ENCODE measurements around the gene SH2B3.

The SH2B3 gene

GRCh38 chr12:111445726-111446581 lies 40.2 kb downstream of the SH2B3 start:
- Histone ChIP-seq H3K36me3 (ENCODE audit: control insufficient read depth, insufficient read depth, low read length) (peaks cover 26% of the 10 kb centered on the region), H3K4me3 (ENCODE audit: low read length) (no peak overlapping the region), H3K27me3 (ENCODE audit: control insufficient read depth, insufficient read depth, low read length) (no peaks in the 10 kb centered on the region), H3K4me1 (ENCODE audit: control insufficient read depth, insufficient read depth, low read length) (peaks cover 22% of the 10 kb centered on the region), H3K9me3 (ENCODE audit: control insufficient read depth, low read length) (no peaks in the 10 kb centered on the region), H3K9ac (ENCODE audit: low read length) (no peak overlapping the region)

DNA sequence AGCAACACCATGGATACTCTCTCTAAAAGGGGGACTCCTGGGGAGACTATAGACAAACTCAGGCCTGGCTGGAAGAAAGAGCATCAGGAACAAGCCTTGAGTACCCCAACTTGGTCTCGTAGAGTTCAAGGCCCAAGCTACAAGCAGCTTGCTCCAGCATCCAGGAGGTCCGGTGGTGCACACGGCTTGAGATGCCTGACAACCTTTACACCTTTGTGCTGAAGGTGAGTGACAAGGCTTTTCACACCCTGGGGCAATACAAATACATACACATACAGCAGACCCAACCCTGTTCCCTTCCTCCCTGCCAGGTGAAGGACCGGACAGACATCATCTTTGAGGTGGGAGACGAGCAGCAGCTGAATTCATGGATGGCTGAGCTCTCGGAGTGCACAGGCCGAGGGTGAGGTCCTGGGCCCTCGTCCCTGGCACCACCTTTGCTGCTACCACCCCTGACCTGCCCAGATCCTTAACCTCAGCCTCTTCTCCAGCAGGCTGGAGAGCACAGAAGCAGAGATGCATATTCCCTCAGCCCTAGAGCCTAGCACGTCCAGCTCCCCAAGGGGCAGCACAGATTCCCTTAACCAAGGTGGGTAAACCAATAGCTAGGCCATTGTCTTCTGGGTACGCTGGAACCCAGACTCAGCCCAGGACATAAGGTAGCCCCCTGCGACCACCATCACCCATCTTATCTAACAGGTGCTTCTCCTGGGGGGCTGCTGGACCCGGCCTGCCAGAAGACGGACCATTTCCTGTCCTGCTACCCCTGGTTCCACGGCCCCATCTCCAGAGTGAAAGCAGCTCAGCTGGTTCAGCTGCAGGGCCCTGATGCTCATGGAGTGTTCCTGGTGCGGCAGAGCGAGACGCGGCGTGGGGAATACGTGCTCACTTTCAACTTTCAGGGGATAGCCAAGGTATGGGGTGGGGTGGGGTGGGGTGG lies 41.2 kb downstream of the SH2B3 start:
- Histone ChIP-seq H3K4me1 (ENCODE audit: control insufficient read depth, insufficient read depth, low read length) (peaks cover 22% of the 10 kb centered on the region), H3K36me3 (ENCODE audit: control insufficient read depth, insufficient read depth, low read length) (peaks cover 26% of the 10 kb centered on the region), H3K9ac (ENCODE audit: low read length) (no peak overlapping the region), H3K27me3 (ENCODE audit: control insufficient read depth, insufficient read depth, low read length) (no peaks in the 10 kb centered on the region), H3K9me3 (ENCODE audit: control insufficient read depth, low read length) (no peaks in the 10 kb centered on the region), H3K4me3 (ENCODE audit: low read length) (no peak overlapping the region)

GRCh38 chr12:111447571-111448265 lies 42.0 kb downstream of the SH2B3 start:
- no peaks in the 10 kb centered on the region for H3K27me3 ChIP-seq (ENCODE audit: control insufficient read depth, insufficient read depth, low read length)
- H3K4me3 ChIP-seq (ENCODE audit: low read length) = no peak overlapping the region
- H3K36me3 ChIP-seq (ENCODE audit: control insufficient read depth, insufficient read depth, low read length) = peaks cover 26% of the 10 kb centered on the region
- H3K4me1 ChIP-seq (ENCODE audit: control insufficient read depth, insufficient read depth, low read length) = peaks cover 22% of the 10 kb centered on the region
- no peak overlapping the region for H3K9ac ChIP-seq (ENCODE audit: low read length)
- H3K9me3 ChIP-seq (ENCODE audit: control insufficient read depth, low read length) = no peaks in the 10 kb centered on the region

DNA sequence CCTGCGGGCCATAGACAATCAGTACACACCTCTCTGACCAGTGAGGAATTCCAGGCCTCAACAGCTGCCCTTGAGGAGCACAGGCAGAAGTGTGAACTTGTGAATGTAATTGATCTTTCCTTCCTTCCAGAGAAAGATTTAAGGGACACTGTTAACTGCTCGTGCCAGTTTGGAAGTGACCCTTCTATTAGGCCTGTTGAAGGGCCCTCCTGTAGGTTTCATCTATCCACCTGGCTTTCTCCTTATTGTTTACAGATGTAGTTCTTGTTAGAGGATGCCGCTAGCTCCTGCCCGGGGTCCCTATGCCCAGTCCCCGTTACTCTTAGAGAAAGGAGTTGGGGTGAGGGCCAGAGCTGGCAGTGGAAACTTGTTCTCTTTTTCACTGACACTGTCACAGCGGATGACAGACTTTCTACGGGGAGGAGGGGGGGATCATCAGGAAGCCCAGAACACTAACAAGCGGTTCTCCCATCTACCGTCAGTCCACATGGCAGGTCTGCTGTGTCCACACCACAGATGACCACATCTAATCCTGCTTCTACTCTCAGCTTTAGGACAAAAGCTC lies 42.6 kb downstream of the SH2B3 start:
- Histone ChIP-seq H3K4me3 (ENCODE audit: low read length) (no peak overlapping the region), H3K4me1 (ENCODE audit: control insufficient read depth, insufficient read depth, low read length) (peaks cover 22% of the 10 kb centered on the region), H3K36me3 (ENCODE audit: control insufficient read depth, insufficient read depth, low read length) (peaks cover 26% of the 10 kb centered on the region), H3K27me3 (ENCODE audit: control insufficient read depth, insufficient read depth, low read length) (no peaks in the 10 kb centered on the region), H3K9ac (ENCODE audit: low read length) (no peak overlapping the region), H3K9me3 (ENCODE audit: control insufficient read depth, low read length) (no peaks in the 10 kb centered on the region)

DNA sequence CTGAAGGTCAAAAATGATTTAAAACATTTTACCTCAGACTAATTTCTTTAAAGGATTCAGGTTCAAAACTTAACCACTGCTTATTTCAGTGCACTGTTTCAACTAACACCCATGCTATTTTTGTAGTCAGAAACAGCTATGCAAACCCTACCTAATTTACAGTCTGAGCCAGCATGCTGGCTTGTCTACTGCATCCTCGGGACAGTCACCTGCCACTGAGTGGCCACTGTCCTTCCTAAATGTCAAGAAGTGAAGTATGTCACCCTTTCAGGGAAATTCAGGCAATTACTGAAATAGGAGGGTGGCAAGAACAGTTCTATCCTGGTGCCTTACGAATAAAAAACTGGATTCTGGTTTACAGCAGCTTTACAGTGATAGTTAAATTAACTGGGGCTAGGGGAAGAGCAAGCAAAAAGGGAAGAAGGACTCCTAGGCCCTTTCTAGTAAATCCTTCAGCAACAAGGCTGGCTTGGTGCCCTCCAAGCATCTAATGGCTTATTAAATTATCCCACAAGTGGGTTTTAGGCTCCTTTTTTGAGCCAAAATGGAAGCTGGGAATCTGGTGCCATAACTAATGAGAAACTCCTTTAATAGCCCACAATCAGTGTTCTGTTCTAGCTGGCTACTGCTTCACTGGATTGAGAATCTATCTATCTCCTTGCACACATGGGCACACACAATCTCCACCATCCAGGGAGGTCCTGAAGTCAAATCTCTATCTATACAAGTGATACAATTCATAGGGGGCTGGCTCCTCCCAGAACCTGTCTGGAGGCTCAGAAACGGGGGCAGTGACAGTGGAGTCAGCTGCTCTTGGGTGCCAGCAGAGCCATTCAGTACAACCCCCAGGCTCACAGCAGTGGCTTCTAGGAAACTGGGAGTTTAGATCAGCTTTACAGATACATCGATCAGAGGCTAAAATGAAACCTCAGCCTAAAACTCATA lies 43.4 kb downstream of the SH2B3 start:
- Histone ChIP-seq H3K9me3 (ENCODE audit: control insufficient read depth, low read length) (no peaks in the 10 kb centered on the region), H3K36me3 (ENCODE audit: control insufficient read depth, insufficient read depth, low read length) (peaks cover 26% of the 10 kb centered on the region), H3K4me1 (ENCODE audit: control insufficient read depth, insufficient read depth, low read length) (peaks cover 22% of the 10 kb centered on the region), H3K9ac (ENCODE audit: low read length) (no peak overlapping the region), H3K27me3 (ENCODE audit: control insufficient read depth, insufficient read depth, low read length) (no peaks in the 10 kb centered on the region), H3K4me3 (ENCODE audit: low read length) (no peak overlapping the region)

GRCh38 chr12:111450676-111451075 lies 45.0 kb downstream of the SH2B3 start:
- Histone ChIP-seq H3K9me3 (ENCODE audit: control insufficient read depth, low read length) (no peaks in the 10 kb centered on the region), H3K9ac (ENCODE audit: low read length) (no peak overlapping the region), H3K36me3 (ENCODE audit: control insufficient read depth, insufficient read depth, low read length) (peaks cover 32% of the 10 kb centered on the region), H3K4me3 (ENCODE audit: low read length) (no peak overlapping the region), H3K27me3 (ENCODE audit: control insufficient read depth, insufficient read depth, low read length) (no peaks in the 10 kb centered on the region), H3K4me1 (ENCODE audit: control insufficient read depth, insufficient read depth, low read length) (peaks cover 11% of the 10 kb centered on the region)

- Histone ChIP-seq H3K36me3 (ENCODE audit: control insufficient read depth, insufficient read depth, low read length) (peaks cover 36% of the 10 kb centered on the region), H3K4me3 (ENCODE audit: low read length) (no peak overlapping the region), H3K9me3 (ENCODE audit: control insufficient read depth, low read length) (no peaks in the 10 kb centered on the region), H3K4me1 (ENCODE audit: control insufficient read depth, insufficient read depth, low read length) (peaks cover 7% of the 10 kb centered on the region), H3K9ac (ENCODE audit: low read length) (no peak overlapping the region), H3K27me3 (ENCODE audit: control insufficient read depth, insufficient read depth, low read length) (no peaks in the 10 kb centered on the region)
Measured at GRCh38 chr12:111451232-111451631, 45.5 kb downstream of the SH2B3 start.

DNA sequence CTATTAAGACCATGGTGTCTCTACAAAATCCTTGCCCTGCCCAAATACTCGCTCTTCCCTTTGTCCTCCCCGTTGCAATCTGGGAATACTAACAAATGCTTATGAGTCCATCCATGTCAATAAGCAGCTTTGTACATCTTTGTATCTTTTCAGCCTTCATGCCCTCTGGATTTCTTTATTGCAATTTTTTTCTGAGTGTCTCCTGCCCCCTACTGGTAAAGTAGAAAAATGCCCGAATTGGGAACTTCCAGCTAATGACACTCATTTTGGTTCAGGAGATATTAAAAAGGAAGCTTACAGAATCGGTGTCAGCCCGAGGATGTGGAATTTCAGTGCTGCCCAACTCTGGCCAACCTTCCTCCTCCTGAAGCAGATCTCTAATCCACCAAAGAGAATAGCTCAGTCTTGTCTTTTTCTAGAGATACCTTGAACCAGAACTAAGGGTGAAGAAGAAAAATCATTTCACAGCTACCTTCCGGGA lies 46.0 kb downstream of the SH2B3 start:
- peaks cover 2% of the 10 kb centered on the region for H3K4me1 ChIP-seq (ENCODE audit: control insufficient read depth, insufficient read depth, low read length)
- H3K27me3 ChIP-seq (ENCODE audit: control insufficient read depth, insufficient read depth, low read length) = no peaks in the 10 kb centered on the region
- H3K9ac ChIP-seq (ENCODE audit: low read length) = no peak overlapping the region
- H3K9me3 ChIP-seq (ENCODE audit: control insufficient read depth, low read length) = no peaks in the 10 kb centered on the region
- H3K4me3 ChIP-seq (ENCODE audit: low read length) = no peak overlapping the region
- peaks cover 36% of the 10 kb centered on the region for H3K36me3 ChIP-seq (ENCODE audit: control insufficient read depth, insufficient read depth, low read length)

GRCh38 chr12:111453071-111453989 lies 47.6 kb downstream of the SH2B3 start:
- Histone ChIP-seq H3K9me3 (ENCODE audit: control insufficient read depth, low read length) (no peaks in the 10 kb centered on the region), H3K36me3 (ENCODE audit: control insufficient read depth, insufficient read depth, low read length) (peaks cover 24% of the 10 kb centered on the region), H3K4me3 (ENCODE audit: low read length) (no peak overlapping the region), H3K9ac (ENCODE audit: low read length) (no peak overlapping the region), H3K4me1 (ENCODE audit: control insufficient read depth, insufficient read depth, low read length) (no peaks in the 10 kb centered on the region), H3K27me3 (ENCODE audit: control insufficient read depth, insufficient read depth, low read length) (no peaks in the 10 kb centered on the region)

- Histone ChIP-seq H3K4me3 (ENCODE audit: low read length) (no peak overlapping the region), H3K9me3 (ENCODE audit: control insufficient read depth, low read length) (no peaks in the 10 kb centered on the region), H3K4me1 (ENCODE audit: control insufficient read depth, insufficient read depth, low read length) (no peaks in the 10 kb centered on the region), H3K9ac (ENCODE audit: low read length) (no peak overlapping the region), H3K36me3 (ENCODE audit: control insufficient read depth, insufficient read depth, low read length) (peaks cover 23% of the 10 kb centered on the region), H3K27me3 (ENCODE audit: control insufficient read depth, insufficient read depth, low read length) (no peaks in the 10 kb centered on the region)
Measured at GRCh38 chr12:111454311-111454710, 48.6 kb downstream of the SH2B3 start.
